CMK (cell line): ENCODE measurements around the gene USH2A.
"Not testable (repeated sequence)": the region's sequence is repeated elsewhere in the genome, so short reads cannot be mapped to it uniquely, and the experiment has no call there.

ENCODE experiments used
- DNase-seq: peaks from one replicate; pipeline ENCODE4 v3.0.0-alpha.2; 2010; ENCODE audit warnings: low read depth

Gene USH2A

DNA sequence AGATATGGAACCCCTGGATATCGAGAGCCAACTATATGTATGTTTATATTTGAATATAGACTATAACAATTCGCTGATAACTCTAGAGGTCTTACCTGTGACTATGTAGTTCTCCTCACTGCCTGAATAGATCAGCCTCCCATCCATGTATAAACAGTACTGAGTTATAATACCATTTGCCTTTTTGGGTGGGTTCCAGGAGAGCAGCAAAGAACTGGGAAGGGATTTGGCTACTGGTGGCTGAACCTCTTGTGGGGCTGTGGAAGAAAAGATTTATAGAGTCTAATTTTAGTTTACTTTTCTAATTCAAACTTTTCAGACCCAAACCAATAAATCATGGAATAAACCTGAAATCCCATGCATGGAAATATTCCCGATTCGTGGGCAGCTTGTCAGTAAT lies 376.9 kb downstream of the USH2A start:
- DNase-seq, result no peak

DNA sequence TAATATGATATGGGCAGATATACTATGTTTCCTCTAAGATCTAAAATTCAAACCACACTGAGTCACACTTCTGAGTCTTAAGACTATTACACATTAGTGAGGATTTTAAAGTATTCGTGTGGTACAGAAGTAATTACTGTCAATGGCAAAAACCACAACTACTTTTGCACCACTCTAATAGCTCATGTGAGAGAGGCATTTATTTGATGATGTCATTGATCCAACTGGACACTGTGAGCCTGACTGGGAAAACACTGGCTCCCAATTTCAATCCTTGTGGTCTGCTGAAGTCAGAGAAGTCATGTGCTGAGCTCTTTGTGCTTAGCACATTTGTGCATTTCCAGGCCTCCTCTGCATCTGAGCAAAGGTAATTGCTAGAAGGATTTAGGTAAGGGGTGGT lies 377.8 kb downstream of the USH2A start:
- no peak for DNase-seq

DNA sequence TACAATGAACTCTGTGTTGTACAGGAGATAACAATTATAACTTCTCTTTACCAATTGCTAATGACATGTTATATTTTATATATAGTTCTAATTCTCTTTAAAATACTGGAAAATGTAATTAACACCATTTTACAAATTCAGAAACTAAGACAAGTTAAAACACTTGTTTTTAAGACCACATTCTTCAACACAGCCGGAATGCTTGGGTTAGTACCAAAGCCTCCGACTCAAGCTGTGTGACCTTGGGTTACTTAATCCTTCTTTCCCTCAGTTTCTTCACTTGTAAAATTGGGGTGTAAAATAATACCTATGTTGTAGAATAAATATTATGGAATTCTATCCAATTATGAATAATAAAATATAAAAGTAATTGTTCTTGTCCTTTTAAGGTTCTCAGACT lies 378.7 kb downstream of the USH2A start:
- no peak for DNase-seq

DNA sequence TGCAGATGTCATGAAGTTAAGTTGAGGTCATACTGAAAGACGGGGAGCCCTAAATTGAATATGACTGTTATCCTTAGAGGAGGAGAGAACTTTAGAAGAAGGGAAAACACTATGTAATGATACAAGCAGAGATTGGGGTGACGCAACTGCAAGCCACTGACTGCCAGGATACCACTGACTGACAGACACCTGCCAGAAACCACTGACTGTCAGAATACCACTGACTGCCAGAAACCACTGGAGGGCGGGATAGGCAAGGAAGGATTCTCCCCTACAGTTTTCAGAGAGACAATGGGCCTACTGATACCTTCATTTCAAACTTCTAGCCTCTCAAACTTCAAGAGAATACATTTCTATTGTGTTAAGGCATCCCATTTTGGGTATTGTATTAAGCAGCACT lies 388.7 kb downstream of the USH2A start:
- DNase-seq, result no peak

DNA sequence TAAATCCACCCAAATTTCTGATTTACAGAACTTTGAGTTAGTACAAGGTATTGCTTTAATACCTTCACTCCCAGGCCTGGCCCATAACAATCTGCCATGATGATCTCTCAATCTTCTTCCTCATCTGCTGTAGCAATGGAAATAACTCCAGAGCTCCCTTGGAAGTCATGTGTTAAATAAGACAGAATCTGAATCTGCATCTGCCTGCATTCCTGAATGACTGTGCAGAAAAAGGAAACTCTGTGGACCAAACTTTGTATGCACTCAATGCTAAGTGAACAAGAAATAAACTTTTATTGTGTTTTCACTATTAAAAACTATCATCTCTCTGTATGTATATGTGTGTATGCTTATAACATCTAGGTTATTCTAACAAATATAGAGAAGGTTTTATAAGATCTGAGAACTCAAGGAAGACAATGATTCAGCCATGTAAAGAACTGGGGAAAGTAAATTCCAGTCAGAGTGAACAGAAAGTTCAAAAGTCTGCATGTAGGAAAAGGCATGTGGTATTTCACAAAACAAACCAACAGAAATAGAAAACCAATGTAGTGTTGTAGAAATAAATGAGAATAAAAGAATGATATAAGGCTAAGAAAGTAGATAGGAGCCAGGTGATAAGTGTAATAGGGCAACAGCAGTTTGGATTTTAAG lies 390.2 kb downstream of the USH2A start:
- no peak for DNase-seq

DNA sequence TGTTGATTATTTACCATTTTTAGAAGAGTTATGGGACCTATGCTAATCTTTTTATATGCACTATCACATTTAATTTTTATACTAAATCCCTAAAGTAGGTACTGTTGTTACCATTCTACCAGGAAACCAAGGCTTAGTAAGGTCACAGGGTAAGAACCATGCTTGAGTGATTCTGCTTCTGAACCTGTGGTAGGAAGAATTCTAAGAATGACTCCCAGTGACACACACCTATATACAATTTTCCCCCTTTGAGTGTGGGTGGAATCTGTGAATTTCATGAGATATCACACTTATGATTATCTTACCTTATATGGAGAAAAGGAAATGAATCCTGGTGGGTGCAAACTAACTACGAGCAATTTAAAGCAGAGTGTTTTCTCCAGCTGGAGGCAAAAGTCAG lies 391.0 kb downstream of the USH2A start:
- DNase-seq, result no peak

DNA sequence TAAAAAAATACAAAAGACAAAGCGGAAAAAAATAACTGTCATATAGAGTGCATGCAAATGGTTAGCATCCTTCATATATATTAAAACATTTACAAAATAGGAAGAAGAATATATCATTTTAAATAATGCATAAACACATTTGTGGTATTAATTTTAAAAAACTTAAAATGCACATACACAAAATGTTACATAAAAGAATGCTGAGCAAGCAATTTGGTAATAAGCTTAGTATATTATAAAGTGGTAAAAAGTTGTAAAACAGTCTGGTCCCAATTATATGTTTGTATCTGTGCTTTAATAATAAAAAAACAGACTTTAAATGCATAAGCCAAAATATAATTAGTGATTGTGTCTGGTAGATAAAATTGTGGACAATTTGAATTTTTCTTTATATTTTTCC lies 394.6 kb downstream of the USH2A start:
- no peak for DNase-seq

DNA sequence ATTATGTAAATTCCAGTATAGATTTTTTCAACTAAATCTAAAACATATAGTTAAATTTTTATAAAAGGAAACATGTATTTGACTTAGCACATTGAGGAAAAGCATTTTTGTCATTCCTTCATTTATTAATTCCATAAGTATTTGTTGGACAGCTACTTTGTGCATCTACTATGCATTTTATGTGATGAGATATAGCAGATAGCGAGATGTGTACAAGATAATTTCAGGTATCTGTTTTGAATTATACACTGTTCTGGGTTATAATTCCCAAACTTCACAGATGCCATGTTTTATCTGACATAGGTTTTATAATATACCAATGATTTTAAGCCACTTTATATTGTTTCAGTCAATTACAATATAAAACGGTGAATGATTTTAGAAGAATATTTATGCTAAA lies 398.7 kb downstream of the USH2A start:
- DNase-seq, result no peak

DNA sequence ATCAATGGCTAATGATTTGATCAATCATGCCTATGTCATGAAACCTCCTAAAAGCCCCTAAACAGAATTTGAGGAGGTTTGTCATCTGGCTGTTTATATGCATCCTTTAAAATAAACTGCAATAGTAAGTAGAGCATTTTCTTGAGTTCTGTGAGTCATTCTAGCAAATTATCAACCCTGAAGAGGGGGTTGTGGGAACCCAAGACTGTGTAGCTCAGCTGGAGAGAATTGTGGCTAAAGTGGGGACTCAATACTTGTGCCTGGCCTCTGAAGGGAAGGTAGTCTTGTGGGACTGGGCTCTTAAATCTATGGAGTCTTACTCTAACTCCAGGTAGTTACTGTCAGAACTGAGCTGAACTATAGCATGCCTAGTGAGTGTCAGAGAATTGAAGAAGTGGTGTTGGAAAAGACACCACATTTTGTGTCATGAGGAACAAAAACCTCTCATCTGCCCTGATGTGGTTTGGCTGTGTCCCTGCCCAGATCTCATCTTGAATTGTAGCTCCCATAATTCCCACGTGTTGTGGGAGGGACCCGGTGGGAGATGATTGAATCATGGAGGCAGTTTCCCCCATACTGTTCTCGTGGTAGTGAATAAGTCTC lies 402.4 kb downstream of the USH2A start:
- DNase-seq, result no peak

DNA sequence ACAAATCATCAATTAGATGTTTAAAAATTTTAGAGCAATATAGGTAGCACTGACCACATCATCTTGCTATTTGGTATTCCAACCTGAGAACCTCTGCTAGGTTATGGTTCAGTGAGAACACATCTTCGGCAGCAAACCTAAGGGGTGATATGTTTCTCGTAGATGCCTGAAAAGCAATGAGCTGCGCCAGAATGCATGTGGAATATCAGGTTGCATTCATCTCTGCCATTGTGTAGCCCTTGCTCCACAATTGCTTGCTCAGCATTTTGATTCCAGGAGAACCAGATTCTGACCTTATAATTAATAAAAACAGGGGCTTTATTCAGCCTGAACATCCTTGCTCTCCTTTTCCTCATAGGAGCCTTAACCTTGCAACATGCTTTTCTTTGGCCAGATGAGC lies 408.1 kb downstream of the USH2A start:
- no peak for DNase-seq

DNA sequence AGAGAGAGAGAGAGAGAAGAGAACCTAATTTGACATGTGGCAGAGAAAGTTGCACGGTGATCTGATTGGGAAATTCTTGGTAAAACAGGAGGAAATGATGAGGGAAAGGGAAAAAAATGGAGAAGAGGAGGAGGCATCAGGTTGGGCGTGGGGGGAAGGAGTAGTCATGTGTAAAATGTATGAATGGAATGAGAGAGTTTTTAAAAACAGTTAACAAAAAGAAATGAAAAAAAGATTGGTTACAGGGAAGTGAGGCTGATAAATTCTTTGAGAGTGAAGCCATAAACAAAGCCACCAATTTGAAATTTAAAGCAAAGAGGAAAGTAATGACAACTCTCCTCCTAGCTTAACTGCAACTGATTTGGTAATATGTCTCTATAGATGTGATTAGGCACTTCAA lies 409.2 kb downstream of the USH2A start:
- no peak for DNase-seq

DNA sequence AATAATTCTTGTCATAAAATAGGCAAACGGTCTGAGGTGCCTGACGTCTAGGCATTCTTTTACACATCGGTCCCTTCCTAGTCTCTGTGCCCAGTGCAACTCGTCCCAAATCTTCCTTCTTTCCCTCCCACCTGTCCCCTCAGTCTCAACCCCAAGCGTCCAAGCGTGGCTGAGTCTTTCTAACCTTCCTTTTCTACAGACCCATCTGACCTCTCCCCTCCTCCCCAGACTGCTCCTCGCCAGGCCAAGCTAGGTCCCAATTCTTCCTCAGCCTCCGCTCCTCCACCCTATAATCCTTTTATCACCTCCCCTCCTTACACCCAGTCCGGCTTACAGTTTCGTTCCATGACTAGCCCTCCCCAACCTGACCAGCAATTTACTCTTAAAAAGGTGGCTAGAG lies 413.8 kb downstream of the USH2A start:
- not testable (repeated sequence) for DNase-seq

DNA sequence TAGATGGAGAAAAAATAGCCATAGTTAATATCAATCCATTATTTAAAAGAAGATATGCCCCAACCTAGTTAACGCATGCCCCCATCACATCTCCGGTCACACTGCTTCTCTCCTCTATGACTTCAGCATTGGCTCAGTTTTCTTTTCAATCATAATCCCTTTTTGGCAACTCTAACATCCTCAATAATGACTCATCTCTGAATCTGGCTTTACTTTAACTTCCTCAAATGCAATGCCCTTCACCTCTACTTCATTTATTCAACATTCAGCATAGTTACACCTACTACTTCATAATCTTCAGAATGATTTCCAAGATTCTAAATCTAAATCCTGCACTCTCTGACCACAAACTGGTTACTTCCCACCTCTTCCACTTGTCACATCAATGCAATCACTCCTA lies 417.3 kb downstream of the USH2A start:
- no peak for DNase-seq

DNA sequence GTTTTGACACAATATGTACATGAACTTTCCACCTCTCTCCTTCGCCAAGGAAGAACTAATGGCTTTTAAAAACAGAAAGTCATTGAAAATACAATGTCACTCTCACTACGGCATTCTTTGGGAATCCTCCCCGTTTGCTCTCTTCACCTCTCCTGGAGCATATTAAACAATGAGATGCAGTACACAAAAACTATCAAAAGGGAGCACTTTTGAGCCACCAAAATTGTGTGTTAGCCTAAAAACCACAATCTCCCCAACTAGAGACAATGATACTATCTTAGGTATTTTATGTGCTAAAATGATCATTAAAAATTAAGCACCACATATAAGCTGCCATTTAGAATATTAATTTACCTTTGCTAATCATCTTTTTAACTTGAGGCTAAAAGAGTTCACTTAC lies 430.6 kb downstream of the USH2A start:
- no peak for DNase-seq

DNA sequence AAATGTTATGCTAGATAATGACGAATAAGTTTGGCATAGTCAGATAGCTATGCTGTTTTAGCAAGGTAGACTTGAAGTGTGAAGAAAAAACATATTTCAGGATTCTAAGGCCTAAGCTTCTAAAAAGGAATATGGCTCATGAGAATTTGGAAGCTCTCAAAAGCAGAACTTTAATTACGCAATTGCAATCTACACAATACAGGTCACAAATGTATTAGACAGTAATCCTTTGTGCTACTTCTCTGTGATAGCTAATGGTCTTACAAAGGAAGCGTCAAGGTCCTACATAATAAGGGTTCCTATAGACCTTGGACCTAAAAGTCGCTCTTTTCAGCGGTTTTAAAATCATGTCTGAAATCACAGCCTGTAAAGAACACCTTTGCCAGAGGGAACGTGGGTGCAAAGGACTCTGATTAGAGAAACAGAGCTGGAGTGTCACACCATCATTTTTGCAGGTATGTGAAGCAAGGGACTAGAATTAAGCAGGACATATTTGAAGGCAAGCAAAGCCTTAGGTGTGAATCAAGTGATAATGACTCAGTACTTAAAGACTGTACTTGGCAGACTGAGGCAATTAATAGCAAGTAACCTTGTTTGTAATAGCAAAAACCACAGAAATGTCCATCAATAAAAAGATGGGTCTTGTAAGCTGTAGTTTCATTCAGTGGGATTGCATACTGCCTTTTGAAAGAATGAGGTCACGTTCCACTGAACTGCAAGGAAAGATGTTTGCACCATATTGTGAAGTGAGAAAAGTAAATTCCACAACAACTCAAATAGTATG lies 436.0 kb downstream of the USH2A start:
- no peak for DNase-seq

DNA sequence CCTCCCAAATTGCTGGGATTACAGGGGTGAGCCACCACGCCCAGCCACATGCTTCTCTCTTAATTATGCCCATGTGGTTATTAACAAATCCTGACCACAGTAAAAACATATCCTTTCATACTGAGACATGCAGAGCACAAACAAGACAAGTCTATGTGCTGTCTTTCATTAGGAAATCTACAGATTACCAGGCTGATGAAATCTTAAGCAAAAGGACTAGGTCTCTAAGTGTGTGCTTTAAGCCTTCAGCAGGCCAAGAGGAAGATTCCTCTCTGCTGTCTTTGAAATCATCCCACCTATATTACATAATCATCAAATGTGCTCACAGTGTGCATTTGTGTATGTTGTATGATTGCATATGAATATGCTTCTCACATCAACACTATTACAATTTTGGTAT lies 436.8 kb downstream of the USH2A start:
- DNase-seq, result no peak

DNA sequence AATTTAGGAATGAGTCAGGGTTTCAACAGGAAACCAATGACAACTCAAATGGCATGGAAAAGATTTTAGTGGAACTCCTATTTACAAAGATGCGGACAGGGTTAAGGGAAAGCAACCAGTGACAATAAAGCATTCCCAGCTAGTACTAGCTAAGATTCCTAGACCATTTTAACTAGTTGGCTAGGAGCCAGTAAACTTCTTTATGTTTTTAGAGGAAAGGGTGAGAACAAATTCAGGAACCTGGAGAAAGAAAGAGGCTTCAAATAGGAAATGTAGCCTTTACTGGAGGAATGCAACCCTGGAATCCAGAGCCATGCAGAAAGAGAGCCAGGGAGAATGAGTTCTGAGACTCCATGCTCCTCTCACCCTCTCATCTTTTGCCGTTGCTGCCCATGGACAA lies 439.6 kb downstream of the USH2A start:
- DNase-seq, result no peak

DNA sequence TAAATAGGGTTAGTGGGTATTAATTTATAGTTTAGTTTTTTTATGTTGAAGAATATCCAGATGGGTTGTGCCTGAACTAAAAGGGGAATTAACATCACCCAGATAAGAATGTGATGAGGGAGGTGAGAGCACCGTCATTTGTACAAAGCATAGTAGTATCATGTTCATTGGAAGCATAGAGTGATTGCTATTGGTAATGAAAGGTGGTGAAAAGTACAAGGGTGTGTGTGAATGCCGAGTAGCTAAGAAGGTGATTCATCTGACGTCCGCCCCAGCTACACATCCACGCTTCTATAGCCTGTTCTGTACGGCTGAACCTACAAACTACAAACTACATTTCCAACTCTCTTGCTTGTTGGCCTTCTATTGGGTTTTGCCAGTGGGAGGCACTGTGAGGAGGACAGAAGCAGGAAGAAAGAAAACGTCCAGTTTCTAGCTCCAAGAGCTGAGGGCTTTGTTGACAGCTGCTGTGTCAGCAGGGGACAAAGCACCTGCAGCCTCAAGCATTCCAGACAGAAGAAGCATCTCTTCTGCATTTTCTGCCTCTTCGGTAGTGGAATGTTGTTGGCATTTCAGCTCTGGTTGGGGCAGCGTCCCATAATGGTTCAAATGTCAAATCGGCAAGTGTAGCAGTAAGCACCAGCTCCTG lies 451.3 kb downstream of the USH2A start:
- DNase-seq, result no peak

DNA sequence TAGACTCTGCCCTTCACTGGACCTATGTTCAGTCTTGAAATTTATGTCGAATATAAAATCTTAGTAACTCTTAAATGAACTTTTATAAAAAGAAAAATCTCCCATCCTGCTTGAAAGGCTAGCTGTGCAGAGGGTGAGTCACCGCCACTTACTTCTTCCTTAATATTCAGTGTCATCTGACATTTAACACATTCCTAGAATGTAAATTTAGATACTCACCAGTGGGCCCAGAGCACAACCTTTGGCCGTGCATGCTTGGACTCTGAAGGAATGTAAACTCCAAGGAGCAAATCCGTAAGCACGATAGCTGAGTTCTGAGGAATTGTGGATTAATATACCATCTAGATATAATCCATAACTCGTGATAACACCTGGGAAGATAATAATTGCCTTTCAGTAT lies 452.8 kb downstream of the USH2A start:
- no peak for DNase-seq

DNA sequence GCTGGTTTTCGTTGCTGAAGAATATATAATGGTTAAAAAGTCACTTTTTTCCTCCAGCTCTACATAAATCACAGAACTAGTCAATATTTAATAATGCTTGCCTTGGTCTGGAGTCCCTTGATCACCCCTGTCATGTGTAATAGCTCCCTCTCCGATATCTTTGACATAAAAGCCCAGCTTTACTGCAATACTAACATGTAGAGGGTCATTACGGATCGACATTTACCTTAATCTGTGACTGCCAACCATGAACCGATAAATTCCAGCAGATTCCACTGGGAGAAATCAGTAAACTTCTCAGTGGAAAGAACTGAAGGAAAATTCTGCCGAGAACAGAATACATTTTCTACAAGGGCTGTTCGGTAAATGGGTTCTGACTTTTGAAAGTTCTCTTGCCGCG lies 459.6 kb downstream of the USH2A start:
- no peak for DNase-seq

DNA sequence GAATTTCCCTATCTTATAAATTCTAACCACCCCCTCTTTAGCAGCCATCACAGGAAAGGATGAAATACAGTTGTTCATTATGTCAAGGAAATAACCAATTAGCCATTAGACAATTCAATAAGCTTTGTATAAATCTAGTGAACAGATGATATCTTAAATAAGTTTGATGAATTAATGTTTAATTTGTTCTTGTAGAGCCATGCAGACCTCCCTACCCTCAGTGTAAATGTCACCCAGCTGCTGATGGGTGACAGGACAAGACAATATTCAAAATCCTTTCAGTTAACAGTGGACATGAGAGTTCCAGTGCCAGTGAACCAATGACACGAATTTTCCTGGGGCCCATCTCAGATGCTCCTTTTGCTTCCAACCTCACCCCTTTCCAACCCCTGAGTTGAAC lies 460.2 kb downstream of the USH2A start:
- no peak for DNase-seq

DNA sequence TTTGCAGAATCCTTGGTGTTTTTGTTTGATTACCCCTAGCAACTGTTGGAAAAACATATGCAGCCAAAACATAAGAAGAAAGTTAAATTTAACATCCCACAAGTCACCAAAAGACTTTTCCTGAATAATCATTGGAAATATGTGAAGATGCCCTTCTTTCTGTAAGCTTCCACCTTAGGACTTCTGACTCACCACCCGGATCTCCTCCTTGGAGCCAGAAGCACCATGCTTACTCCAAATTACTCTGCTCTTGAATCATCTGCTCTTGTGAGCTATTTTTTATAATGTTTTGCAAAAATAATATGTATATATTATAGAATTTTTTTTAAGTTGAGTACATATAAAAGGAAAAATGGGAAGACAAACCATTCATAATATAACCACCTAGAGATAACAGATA lies 464.4 kb downstream of the USH2A start:
- DNase-seq, result no peak

DNA sequence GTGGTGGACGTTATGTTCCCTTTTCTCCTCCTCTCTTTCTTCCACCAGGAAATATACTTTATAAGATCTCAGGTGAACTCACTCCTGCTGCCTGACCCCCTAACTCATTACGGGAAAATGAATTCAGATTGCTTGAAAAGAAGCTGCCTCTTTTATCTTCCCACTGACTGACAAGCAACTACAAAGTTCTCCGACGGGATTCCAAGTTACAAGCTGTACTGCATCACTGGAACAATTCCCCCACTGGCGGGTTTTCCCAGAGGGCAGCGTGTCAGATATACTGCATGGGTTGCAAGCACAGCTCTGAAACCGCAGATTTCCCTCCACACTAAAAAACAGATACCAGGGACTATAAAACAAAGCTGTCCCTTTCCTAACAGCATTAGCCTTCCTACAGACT lies 465.6 kb downstream of the USH2A start:
- no peak for DNase-seq
